Suppressor macrophage (primary cell): Measurements from ENCODE around the gene DRAXIN.

Source experiments
- DNase-seq, 4 experiments: peaks; one replicate each; pipeline ENCODE4 v3.0.0-alpha.2; 2020 to 2022

DRAXIN gene

GRCh38 chr1:11690397-11691301, 861 bp upstream of the DRAXIN start:
- peak; percentile 31 to 67 (median 60) for DNase-seq

- DNase-seq = peak in 1 of 4 experiments; percentile 30
Measured at GRCh38 chr1:11691928-11692711, 610 bp downstream of the DRAXIN start.

- peak; percentile 79 to 91 (median 84) for DNase-seq
Measured at GRCh38 chr1:11693024-11693590, 1.6 kb downstream of the DRAXIN start.

DNA sequence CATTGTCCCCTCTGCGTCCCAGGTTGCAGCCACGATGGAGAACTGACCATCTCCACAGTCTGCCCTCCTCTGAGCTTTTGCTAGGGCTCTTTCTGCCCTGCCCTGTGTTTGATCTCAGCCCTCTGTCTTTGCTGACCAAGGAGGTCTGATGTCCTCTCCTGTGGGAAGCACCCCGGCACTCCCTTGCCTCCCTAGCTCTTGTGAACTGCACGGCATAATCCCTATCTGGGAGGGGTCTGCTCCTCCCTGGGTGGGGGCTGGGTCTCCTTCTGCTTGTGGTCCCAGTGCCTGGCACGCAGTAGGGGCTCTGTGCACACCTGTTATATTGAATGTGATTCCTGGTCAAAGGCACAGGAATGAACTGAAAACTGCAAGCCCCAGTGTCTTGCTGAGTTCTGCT, 2.4 kb downstream of the DRAXIN start:
- DNase-seq = no peak

DNA sequence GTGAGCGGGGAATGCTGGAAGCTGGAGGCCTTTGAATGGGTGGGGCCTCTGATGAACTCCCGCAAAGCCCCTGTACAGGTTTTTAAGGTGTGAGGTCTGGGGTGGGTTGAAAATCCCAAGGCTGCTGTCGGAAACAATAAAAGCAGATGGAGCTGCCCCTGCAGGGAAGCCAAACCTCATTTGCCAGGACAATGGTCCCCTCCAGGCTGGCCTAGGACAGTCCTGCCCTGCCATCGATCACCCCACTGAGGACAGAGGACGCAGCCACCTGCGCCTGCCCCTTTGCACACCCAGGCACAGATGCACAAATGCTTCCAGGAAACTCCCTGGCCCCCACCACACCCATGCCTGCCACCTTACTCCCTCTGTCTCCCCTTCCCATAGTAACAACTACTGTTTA, 4.4 kb downstream of the DRAXIN start:
- DNase-seq = no peak

GRCh38 chr1:11697188-11697892, 5.8 kb downstream of the DRAXIN start:
- DNase-seq = no peak

- DNase-seq = no peak
Measured at GRCh38 chr1:11697893-11698210, 6.3 kb downstream of the DRAXIN start.

- no peak for DNase-seq
Measured at GRCh38 chr1:11700601-11701467, 9.3 kb downstream of the DRAXIN start.

GRCh38 chr1:11701551-11701961, 10.0 kb downstream of the DRAXIN start:
- DNase-seq = no peak

DNA sequence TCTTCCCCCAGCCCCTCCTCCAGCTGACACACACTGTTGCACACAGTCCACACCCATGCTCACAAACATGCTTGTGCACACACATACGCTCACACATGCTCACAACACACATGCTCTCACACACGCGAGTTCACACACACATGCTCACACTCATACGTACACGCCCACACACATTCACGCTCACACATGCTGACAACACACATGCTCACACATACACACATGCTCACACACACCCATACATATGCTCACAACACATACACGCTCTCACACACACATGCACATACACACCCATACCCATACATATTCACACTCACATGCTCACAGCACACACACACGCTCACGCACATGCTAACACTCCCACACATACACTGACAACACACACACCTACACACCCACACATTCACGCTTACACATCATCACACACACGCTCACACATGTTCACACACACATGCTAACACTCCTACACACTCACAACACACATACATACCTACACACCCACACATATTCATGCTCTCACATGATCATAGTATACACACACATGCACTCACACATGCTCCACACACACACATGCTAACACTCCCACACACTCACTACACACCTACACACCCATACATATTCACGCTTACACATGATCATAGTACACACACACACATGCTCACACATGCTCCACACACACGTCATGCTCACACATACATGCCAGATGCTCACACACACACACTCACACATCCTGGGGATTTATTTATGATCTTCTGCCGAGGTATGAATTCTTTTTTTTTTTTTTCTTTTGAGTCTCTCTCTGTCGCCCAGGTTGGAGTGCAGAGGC, 10.7 kb downstream of the DRAXIN start:
- no peak for DNase-seq

- peak in 3 of 4 experiments; percentile 21 to 46 (median 35) for DNase-seq
Measured at GRCh38 chr1:11703357-11704193, 12.1 kb downstream of the DRAXIN start.

- DNase-seq = no peak
Measured at GRCh38 chr1:11704194-11704529, 12.7 kb downstream of the DRAXIN start.

- DNase-seq = no peak
Measured at GRCh38 chr1:11704691-11705475, 13.4 kb downstream of the DRAXIN start.

DNA sequence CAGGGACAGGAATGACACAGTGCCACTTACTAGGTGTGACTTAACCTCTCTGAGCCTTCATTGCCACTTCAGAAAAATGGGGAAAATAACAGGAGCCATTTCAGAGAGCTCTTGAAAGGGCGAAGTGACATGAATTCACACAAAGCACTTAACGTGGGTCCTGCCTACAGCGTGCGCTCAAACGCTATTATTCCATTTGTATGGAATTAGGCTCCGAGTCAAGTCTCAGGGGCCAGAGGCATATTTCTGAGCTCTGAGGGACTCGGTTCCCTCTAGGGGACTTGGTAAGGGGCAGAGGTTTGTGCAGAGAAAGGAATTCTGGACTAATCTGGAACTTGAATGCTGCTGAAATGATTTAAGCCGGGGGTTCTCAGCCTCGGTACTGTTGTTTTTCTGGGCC, 14.1 kb downstream of the DRAXIN start:
- DNase-seq = no peak

- DNase-seq = no peak
Measured at GRCh38 chr1:11706292-11706691, 14.8 kb downstream of the DRAXIN start.

DNA sequence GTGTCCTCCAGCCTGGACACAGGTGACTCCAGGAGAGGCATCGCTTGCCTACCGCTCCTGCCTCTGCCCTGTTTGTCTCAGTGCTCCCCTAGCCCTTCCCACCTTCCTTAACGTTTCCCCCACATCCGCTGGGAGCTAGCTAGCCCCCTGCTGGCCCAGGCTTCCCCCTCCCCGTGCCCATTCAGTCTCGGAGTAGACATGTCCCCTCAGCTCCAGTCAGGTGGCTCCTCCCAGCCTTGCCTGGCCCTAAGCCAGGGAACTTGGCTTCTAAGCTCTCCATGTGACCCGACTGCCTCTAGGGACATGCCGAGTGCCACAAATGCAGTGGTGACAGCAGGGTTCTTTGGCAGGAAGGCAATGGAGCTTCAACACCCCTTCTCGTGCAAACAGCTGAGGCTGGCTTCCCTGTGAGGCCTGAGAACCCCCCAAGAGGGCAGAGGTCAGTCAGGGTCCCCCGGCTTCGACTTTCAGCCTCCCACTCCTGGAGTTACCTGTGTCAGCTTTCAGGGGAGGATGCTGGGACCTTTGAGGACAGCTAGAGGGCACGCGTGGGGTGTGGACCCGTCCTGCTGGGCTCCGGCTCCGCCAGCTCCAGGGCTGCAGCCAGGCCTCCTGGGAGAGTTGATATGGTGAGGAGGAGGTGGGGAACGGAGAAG, 16.2 kb downstream of the DRAXIN start:
- peak; percentile 27 to 64 (median 46) for DNase-seq

- DNase-seq = peak; percentile 76 to 91 (median 84)
Measured at GRCh38 chr1:11708554-11709350, 17.2 kb downstream of the DRAXIN start.

DNA sequence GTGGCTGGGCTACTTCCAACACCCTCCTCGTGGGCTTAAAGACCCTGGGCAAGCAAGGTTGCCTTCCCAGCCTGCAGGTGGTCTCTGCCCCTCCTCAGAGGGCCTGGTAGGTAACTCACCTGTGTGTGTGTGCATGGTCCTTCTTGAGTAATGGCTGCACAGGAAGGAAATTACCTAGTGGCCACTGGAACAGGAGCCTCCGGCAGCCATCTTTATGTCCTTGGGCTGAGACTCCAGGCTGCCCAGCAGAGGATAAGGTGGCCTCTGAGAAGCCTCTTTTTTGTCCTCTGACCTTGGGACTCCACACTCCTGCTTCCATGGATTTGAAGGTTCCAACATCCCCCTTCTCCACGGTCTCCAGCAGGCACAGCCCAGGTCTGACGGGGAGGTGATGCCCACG, 20.0 kb downstream of the DRAXIN start:
- no peak for DNase-seq
